ENCODE results near the gene IQGAP2.
"Not testable (repeated sequence)": the region's sequence is repeated elsewhere in the genome, so short reads cannot be mapped to it uniquely, and the experiment has no call there.

Gene IQGAP2

DNA sequence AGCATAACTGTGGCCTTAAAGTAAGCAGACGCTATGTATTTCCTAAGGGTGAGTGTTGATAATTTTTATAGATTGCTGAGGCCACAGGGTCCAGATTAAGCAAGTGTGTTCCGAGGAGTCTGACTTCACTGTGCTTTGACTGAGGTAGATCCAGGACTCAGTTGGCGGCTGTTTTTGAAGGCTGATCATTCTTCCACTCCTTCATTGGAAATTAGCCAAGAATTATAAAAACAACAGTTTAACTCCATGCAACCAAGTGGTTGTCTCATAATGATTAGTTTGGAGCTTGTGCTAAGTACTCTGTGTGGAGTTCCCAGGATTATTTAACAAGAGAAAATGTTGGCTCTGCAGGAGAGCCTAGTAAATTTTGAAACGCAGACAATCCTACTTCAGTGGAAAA is 19.1 kb downstream of the IQGAP2 start:
- peaks cover 9% of the 10 kb centered on the region for H3K36me3 Mint-ChIP-seq
- no peaks in the 10 kb centered on the region for H3K27me3 Mint-ChIP-seq
- peaks cover 76% of the 10 kb centered on the region for H3K4me1 Mint-ChIP-seq
- no peak overlapping the region for H3K27ac Mint-ChIP-seq
- no peak overlapping the region for H3K4me3 Mint-ChIP-seq
- H3K9me3 Mint-ChIP-seq, result no peaks in the 10 kb centered on the region

DNA sequence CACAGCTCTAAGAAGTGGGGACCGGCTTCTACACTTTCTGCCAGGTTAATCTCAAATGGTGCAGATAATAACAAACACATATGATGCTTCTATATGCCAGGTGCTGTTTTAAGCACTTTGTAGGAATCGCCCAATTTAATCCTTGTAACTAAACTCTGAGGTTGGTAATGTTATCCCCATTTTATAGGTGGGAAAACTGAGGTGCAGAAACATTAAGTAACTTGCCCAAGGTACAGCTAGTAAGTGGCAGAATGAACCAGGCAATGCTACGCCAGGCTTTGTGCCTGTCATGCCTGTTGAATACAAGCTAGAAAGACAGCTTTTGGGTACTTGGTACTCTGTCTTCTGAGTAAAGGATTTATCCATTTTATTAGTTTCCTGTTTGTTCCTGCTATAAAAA is 19.7 kb downstream of the IQGAP2 start:
- Mint-ChIP-seq H3K4me3 (no peak overlapping the region), H3K27ac (no peak overlapping the region), H3K4me1 (peaks cover 81% of the 10 kb centered on the region), H3K36me3 (peaks cover 9% of the 10 kb centered on the region), H3K9me3 (no peaks in the 10 kb centered on the region), H3K27me3 (no peaks in the 10 kb centered on the region)

DNA sequence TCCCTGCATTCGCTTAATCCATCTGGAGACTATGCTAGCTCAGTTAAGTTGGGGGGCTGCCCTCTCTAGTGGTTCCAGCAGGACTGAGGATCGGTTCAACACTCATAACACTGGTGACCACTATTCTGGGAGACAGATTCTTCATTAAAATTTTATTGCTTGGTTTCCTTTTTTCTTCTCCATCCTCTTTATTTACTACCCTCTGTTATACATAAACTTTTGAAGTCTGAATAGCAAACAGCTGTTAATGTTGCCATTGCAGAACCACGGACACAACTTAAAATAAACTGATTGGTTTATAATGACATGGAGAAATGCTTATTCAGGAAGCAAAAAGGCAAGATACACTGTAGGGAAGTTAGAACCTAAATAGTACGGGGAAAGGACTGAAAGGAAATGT is 22.1 kb downstream of the IQGAP2 start:
- no peaks in the 10 kb centered on the region for H3K9me3 Mint-ChIP-seq
- peaks cover 4% of the 10 kb centered on the region for H3K36me3 Mint-ChIP-seq
- H3K27me3 Mint-ChIP-seq, result no peaks in the 10 kb centered on the region
- H3K4me3 Mint-ChIP-seq, result no peak overlapping the region
- H3K4me1 Mint-ChIP-seq, result peaks cover 70% of the 10 kb centered on the region
- peak overlapping the region; percentile 21 for H3K27ac Mint-ChIP-seq

DNA sequence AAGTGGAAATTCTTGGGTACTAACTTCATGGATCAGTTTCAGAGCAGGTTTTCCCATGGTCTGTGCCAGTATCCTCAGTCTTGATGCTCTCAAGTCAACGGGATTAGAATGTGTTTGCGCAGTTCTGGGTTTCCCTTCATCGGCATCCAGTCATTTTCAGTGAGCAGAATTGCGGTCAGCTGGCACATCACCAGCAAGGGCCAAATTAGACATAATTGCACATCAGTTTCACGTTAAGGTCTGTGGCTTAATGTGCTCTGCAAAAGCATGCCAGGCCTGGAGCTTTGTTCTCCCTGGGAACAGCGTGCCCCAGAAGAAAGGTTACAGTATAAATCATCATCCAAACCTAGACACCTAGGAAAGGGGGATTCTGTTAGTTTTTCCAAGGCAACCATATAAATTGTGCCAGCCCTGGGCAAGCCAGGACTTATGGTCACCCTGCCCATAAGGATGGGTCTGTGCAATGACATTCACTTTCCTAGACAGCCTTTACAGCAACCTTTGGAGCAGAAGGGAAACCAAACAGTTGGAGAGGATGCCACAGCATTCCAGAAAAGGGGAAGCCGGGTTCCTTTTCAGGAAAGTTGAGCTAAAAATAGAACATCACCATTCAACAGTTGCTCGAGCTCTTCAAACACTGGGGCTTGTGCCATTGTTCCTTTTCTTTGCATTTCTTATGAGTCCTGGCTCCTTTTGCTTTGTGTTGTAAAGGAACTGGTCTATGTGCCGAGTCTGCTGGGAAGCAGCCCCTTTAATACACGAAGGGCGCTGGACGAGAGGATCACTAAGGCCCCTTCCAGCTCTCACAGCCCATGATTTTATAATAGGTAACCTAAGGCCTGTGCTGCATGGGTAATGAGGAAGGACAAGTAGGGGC is 23.1 kb downstream of the IQGAP2 start:
- H3K4me1 Mint-ChIP-seq, result peaks cover 62% of the 10 kb centered on the region
- no peak overlapping the region for H3K27ac Mint-ChIP-seq
- H3K4me3 Mint-ChIP-seq, result no peak overlapping the region
- H3K27me3 Mint-ChIP-seq, result no peaks in the 10 kb centered on the region
- H3K9me3 Mint-ChIP-seq, result no peaks in the 10 kb centered on the region
- peaks cover 2% of the 10 kb centered on the region for H3K36me3 Mint-ChIP-seq

DNA sequence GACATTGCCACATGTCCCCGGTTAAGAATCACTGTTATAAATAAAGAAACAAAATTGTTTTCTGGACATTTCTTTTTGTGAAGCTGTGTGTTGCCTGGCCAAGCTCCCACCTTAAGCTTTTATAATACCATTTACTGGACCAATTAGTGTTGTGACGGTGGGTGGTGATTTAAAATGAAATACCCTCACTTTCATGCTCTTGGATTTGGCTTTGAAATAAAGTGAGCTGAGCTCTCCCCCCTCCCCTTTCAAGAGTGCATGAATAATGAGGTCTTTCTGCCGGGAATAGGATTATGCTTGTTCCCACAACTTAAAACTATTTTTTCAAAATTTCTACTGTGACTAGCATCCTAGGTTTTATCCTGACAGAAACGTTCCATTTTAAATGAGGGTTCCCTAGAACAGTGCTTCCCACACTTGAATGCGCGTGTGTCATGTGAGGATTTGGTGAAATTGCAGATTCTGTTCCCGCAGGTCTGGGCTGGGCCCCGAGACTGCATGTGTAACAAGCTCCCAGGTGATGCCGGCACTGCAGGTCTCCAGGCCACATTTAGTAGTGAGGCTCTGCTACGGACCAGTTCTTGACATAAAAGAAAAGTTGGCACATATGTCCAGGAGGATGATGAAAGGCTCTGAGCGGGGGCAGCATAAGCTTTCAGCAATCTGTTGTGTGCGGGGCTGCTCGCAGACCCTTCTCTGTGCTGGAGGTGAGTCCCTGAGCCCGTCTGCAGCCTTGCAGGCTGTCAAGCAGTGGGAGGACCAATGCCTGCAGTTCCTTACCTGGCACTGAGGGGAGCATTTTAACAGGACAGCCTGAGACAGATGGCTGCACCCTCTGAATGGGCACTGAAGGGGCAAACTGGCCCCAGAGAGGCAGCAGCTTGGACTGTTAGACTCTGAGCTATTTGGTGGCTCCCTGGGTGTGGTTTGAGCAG is 24.4 kb downstream of the IQGAP2 start:
- Mint-ChIP-seq H3K4me3 (no peak overlapping the region), H3K36me3 (peaks cover 2% of the 10 kb centered on the region), H3K27me3 (no peaks in the 10 kb centered on the region), H3K9me3 (no peaks in the 10 kb centered on the region), H3K4me1 (peaks cover 54% of the 10 kb centered on the region), H3K27ac (no peak overlapping the region)

DNA sequence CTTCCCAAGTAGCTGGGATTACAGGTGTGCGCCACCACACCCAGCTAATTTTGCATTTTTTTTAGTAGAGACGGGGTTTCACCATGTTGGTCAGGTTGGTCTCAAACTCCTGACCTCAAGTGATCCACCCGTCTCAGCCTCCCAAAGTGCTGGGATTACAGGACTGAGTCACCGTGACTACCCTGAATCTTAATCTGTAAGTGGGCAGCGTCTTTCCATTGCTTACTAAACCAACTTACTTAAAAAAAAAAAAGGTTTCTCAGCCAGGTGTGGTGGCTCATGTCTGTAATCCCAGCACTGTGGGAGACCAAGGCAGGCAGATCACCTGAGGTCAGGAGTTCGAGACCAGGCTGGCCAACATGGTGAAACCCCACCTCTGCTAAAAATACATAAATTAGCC is 25.5 kb downstream of the IQGAP2 start:
- not testable (repeated sequence) for H3K27ac Mint-ChIP-seq, H3K9me3 Mint-ChIP-seq, H3K4me3 Mint-ChIP-seq, H3K36me3 Mint-ChIP-seq, H3K27me3 Mint-ChIP-seq
- peaks cover 58% of the 10 kb centered on the region for H3K4me1 Mint-ChIP-seq

DNA sequence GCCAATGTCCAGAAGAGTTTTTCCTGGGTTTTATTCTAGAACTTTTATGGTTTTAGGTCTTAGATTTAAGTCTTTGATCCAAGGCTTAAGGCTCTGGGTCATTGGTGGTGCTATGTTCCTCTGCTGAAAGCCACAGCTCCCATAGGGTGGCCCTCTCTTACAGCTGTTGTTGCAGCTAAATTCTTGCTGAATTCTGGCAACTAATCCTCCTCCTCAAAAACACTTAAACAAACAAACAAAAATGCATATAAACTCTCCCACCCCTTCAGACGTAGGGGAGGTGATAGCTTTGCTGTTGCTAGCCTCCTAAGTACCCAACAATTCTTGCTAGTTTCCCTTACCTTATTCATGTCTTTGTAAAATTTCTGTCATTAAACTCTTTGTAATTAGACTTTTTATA is 30.2 kb downstream of the IQGAP2 start:
- H3K27ac Mint-ChIP-seq, result no peak overlapping the region
- peaks cover 34% of the 10 kb centered on the region for H3K4me1 Mint-ChIP-seq

DNA sequence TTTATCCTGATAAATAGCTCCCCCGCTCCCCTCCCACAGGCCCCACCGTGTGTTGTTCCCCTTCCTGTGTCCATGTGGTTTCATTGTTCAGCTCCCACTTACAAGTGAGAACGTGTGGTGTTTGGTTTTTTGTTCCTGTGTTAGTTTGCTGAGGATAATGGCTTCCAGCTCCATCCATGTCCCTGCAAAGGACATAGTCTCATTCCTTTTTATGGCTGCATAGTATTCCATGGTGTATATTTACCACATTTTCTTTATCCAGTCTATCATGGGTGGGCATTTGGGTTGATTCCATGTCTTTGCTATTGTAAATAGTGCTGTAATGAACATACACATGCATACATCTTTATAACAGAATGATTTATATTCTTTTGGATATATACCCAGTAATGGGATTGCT is 34.4 kb downstream of the IQGAP2 start:
- peaks cover 54% of the 10 kb centered on the region for H3K4me1 Mint-ChIP-seq
- H3K36me3 Mint-ChIP-seq, result peaks cover 22% of the 10 kb centered on the region
- H3K27ac Mint-ChIP-seq, H3K27me3 Mint-ChIP-seq, H3K4me3 Mint-ChIP-seq: not testable (repeated sequence)
- H3K9me3 Mint-ChIP-seq, result peaks cover 11% of the 10 kb centered on the region

More for the DNA sequence above, 30.2 kb downstream of the IQGAP2 start:
- Mint-ChIP-seq H3K36me3 (peaks cover 6% of the 10 kb centered on the region), H3K9me3 (no peaks in the 10 kb centered on the region), H3K27me3 (no peaks in the 10 kb centered on the region), H3K4me3 (no peak overlapping the region)

DNA sequence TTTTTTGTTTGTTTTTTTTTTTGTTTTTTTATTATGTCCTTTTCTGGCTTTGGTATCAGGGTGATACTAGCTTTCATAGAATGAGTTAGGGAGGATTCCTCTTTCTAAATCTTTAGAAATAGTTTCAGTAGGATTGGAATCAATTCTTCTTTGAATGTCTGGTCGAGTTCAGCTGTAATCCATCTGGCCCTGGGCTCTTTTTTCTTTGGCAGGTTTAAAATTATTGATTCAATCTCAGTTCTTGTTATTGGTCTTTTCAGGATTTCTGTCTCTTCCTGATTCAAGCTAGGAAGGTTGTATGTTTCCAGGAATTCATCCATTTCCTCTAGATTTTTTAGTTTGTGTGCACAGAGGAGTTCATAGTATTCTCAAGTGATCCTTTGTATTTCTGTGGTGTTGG is 34.9 kb downstream of the IQGAP2 start:
- no peaks in the 10 kb centered on the region for H3K27me3 Mint-ChIP-seq
- H3K36me3 Mint-ChIP-seq, result peaks cover 22% of the 10 kb centered on the region
- H3K4me1 Mint-ChIP-seq, result peaks cover 51% of the 10 kb centered on the region
- peaks cover 11% of the 10 kb centered on the region for H3K9me3 Mint-ChIP-seq
- H3K27ac Mint-ChIP-seq, result no peak overlapping the region
- H3K4me3 Mint-ChIP-seq, result no peak overlapping the region

DNA sequence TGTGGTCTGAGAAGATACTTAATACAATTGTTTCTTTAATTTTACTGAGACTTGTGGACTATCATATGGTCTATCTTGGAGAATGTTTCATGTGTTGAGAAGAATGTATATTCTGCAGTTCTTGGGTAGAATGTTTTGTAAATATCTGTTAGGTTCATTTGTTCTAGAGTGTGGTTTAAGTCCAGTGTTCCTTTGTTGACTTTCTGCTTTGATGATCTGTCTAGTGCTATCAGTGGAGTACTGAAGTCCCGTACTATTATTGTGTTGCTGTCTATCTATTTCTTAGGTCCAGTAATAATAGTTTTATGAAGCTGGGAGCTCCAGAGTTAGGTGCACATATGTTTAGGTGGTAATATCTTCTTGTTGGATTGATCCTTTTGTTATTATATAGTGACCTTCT is 36.1 kb downstream of the IQGAP2 start:
- no peaks in the 10 kb centered on the region for H3K27me3 Mint-ChIP-seq
- peaks cover 49% of the 10 kb centered on the region for H3K4me1 Mint-ChIP-seq
- no peak overlapping the region for H3K27ac Mint-ChIP-seq
- peaks cover 11% of the 10 kb centered on the region for H3K9me3 Mint-ChIP-seq
- H3K36me3 Mint-ChIP-seq, result peaks cover 22% of the 10 kb centered on the region
- H3K4me3 Mint-ChIP-seq, result no peak overlapping the region

DNA sequence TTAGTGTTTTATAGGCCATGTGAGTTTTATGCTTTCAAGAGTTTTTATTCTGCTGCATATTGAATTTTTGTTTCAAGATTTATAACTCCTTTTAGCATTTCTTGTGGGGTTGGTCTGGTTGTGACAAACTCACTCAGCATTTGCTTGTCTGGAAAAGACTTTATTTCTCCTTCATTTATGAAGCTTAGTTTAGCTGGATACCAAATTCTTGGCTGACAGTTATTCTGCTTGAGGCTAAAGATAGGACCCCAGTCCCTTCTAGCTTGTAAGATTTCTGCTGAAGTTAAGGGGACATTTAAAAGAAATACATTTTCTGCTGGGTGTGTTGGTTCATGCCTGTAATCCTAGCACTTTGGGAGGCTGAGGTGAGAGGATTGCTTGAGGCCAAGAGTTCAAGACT is 36.8 kb downstream of the IQGAP2 start:
- Mint-ChIP-seq H3K4me3 (no peak overlapping the region), H3K4me1 (peaks cover 48% of the 10 kb centered on the region), H3K27me3 (no peaks in the 10 kb centered on the region), H3K27ac (no peak overlapping the region), H3K36me3 (peaks cover 23% of the 10 kb centered on the region), H3K9me3 (peaks cover 11% of the 10 kb centered on the region)

DNA sequence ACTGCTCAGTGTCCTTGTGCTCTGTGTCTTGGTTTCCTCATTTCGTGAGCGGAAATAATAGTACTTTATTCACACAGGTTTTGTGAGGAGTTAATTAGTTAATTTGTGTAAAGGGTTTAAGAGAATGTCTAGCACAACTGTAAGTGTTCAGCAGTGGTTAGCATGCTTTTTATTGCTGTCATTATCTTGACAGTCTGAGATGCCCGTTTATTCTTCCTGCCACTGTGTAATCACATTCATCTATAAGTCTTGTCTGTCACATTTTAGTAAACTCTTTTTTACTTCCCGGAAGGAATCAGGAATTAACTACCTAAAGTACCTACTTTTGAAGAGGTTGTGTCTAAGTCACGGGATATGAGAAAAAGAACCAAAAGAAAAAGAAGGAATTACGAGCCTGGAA is 38.0 kb downstream of the IQGAP2 start:
- peaks cover 48% of the 10 kb centered on the region for H3K4me1 Mint-ChIP-seq
- no peak overlapping the region for H3K27ac Mint-ChIP-seq
- H3K27me3 Mint-ChIP-seq, result no peaks in the 10 kb centered on the region
- no peak overlapping the region for H3K4me3 Mint-ChIP-seq
- H3K36me3 Mint-ChIP-seq, result peaks cover 26% of the 10 kb centered on the region
- peaks cover 11% of the 10 kb centered on the region for H3K9me3 Mint-ChIP-seq

DNA sequence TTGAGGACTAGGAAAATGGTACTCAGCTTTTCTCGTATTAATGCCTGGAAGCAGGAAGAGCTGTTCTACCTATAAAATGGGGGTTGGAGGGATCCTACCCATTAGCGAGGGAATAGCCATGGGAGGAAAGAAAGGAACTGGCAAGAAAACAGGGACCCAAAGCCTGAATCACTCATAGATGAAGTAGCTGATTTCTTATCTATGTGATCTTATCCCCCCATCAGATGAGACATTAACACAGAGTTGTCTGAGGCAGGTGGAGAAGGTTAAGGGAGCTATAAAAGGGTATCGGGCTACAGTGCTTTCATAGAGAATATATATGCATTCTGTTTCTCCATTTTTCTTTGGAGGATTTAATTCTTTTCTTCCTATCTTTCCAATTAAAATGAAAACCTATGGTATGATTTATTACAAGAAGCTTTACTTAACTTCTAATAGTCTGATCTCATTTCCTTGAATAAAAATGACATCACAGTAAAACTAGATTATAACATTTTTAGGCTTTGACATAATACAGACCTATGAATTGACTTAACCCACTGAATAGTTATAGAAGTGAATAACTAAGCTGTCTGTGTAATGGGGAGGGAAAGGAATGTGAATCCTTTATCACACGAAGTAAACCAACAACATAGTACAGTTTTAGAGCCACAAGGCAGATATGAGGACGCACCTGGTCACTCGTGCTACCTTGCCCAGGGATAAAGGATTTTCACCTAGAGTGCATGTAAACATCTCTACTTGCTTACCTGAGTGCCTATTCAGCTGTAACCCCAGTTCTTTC is 39.0 kb downstream of the IQGAP2 start:
- H3K4me1 Mint-ChIP-seq, result peaks cover 53% of the 10 kb centered on the region
- H3K36me3 Mint-ChIP-seq, result peaks cover 25% of the 10 kb centered on the region
- no peak overlapping the region for H3K4me3 Mint-ChIP-seq
- no peak overlapping the region for H3K27ac Mint-ChIP-seq
- peaks cover 11% of the 10 kb centered on the region for H3K9me3 Mint-ChIP-seq
- no peaks in the 10 kb centered on the region for H3K27me3 Mint-ChIP-seq

DNA sequence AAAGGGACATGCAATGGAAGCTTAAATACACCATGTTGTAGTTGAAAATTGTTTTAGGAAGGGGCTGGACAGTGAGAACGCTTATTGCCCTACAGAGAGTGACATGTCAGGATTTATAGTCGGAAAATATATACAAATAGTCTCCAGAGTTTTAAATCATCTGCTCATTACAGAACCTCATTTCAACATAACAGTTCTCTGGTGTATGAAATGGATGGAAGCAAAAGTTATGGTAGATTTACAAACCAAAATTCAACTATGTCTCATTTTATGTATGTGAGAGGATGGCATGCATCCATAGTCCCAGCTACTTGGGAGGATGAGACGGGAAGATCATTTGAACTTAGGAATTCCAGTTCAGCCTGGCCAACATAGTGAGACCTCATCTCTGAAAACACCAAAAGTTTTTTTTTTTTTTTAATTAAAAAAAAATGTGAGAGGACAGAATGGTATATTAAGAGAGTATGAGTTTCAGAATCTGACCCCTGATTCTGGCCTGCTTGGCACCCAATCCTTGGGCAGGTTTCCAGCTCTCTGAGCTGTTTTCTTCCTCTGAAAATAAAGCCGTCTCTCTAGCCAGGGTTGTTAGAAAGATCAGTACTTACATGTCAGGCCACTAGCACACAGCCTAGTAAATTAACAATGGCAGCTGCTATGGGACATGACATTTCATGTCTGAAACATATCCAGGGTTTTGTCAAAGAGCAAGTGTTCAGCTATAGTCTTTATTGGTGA is 40.1 kb downstream of the IQGAP2 start:
- Mint-ChIP-seq H3K27me3 (no peaks in the 10 kb centered on the region), H3K4me1 (peaks cover 60% of the 10 kb centered on the region), H3K27ac (no peak overlapping the region), H3K4me3 (no peak overlapping the region), H3K36me3 (peaks cover 23% of the 10 kb centered on the region), H3K9me3 (peaks cover 11% of the 10 kb centered on the region)

DNA sequence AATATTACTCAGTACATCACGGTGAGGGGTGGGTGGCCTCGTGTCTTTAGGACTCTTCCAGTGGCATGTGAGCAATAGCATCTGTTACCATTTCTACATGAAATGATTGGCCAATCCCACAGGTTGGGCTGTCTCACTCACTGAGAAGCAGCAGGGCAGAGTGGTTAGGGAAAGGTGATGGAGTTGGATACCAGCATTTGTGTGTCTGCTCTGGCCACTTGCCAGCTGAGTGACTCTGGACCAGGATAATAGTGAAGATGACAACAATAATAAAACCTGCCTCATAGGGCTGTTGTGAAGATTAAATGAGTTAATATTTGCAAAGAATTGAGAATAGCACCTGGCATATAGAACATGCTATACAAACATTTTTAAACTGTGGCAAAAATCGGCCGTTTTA is 42.0 kb downstream of the IQGAP2 start:
- H3K4me3 Mint-ChIP-seq, result no peak overlapping the region
- H3K27ac Mint-ChIP-seq, result no peak overlapping the region
- H3K4me1 Mint-ChIP-seq, result peaks cover 62% of the 10 kb centered on the region

More for the DNA sequence above, 42.0 kb downstream of the IQGAP2 start:
- no peaks in the 10 kb centered on the region for H3K9me3 Mint-ChIP-seq
- H3K27me3 Mint-ChIP-seq, result no peaks in the 10 kb centered on the region
- H3K36me3 Mint-ChIP-seq, result peaks cover 21% of the 10 kb centered on the region
